OCI-LY1 (cell line): ENCODE results near the gene PRR22.

Experiments
- H2AFZ ChIP-seq: fragments of 200-600 bp; sonication (generic), shearing (Covaris generic); 2 replicates; pipeline ENCODE4 v1.6.0; 2014; ENCODE audit warnings: antibody characterized with exemption, mild to moderate bottlenecking, low read length
- H3F3A ChIP-seq: fragments of 200-600 bp; sonication (generic), shearing (Covaris generic); 2 replicates; pipeline ENCODE4 v1.6.0; 2014; ENCODE audit warnings: mild to moderate bottlenecking, antibody characterized with exemption, low read length, moderate library complexity; ENCODE audit not compliant: insufficient read depth
- H3K27ac ChIP-seq: fragments of 200-600 bp; sonication (generic); 2 replicates; pipeline ENCODE4 v1.5.1; 2014; ENCODE audit warnings: low read length, mixed run types, mild to moderate bottlenecking, low read depth; ENCODE audit not compliant: poor library complexity, severe bottlenecking
- H3K27me3 ChIP-seq: fragments of 200-600 bp; sonication (generic); 2 replicates; pipeline ENCODE4 v1.6.0; 2014; ENCODE audit warnings: antibody characterized with exemption, mild to moderate bottlenecking, low read length, moderate library complexity; ENCODE audit not compliant: insufficient read depth
- H3K36me3 ChIP-seq: fragments of 200-600 bp; sonication (generic); 2 replicates; pipeline ENCODE4 v1.6.1; 2014; ENCODE audit warnings: mild to moderate bottlenecking, antibody characterized with exemption, low read length, moderate library complexity, mixed read lengths; ENCODE audit not compliant: insufficient read depth
- H3K4me1 ChIP-seq: fragments of 200-600 bp; sonication (generic); 2 replicates; pipeline ENCODE4 v1.5.1; 2014; ENCODE audit warnings: mild to moderate bottlenecking, low read length, moderate library complexity; ENCODE audit not compliant: insufficient read depth, severe bottlenecking
- H3K4me2 ChIP-seq: fragments of 200-600 bp; sonication (generic), shearing (Covaris generic); 2 replicates; pipeline ENCODE4 v1.6.1; 2014; ENCODE audit warnings: low read length
- H3K4me3 ChIP-seq: fragments of 200-600 bp; sonication (generic); 2 replicates; pipeline ENCODE4 v1.5.1; 2014; ENCODE audit warnings: low read length, low read depth, mild to moderate bottlenecking, mixed read lengths; ENCODE audit not compliant: poor library complexity, severe bottlenecking
- H3K79me2 ChIP-seq: fragments of 200-600 bp; shearing (Covaris generic); 2 replicates; pipeline ENCODE4 v1.6.1; 2016; ENCODE audit warnings: mixed run types, low read length, mixed read lengths; ENCODE audit not compliant: insufficient read depth
- H3K9ac ChIP-seq: fragments of 200-600 bp; sonication (generic), shearing (Covaris generic); 2 replicates; pipeline ENCODE4 v1.6.1; 2014; ENCODE audit warnings: mild to moderate bottlenecking, low read length, mixed read lengths
- H3K9me2 ChIP-seq: fragments of 200-600 bp; sonication (generic), shearing (Covaris generic); 2 replicates; pipeline ENCODE4 v1.6.1; 2014; ENCODE audit warnings: low read depth, mild to moderate bottlenecking, low read length, mixed read lengths
- H3K9me3 ChIP-seq: fragments of 200-600 bp; shearing (Covaris generic); 2 replicates; pipeline ENCODE4 v1.6.1; 2014; ENCODE audit warnings: low read length, mixed read lengths
- H4K20me1 ChIP-seq: fragments of 200-600 bp; sonication (generic), shearing (Covaris generic); 2 replicates; pipeline ENCODE4 v1.6.0; 2016; ENCODE audit warnings: mild to moderate bottlenecking, low read length; ENCODE audit not compliant: insufficient read depth
- EZH2 ChIP-seq: fragments of 200-600 bp; sonication (generic), shearing (Covaris generic); IDR thresholded peaks from 2 replicates; pipeline ENCODE4 v1.8.0; 2017; ENCODE audit warnings: borderline replicate concordance, mixed run types, mild to moderate bottlenecking, antibody characterized with exemption, low read length, moderate library complexity, mixed read lengths
- TF ChIP-seq, protein P1 (sequence below): fragments of 200-600 bp; sonication (generic), shearing (Covaris generic); IDR thresholded peaks from 2 replicates; pipeline ENCODE4 v1.5.1; 2017; ENCODE audit warnings: mild to moderate bottlenecking, antibody characterized with exemption, low read length, moderate library complexity, mixed read lengths

PRR22 gene

DNA sequence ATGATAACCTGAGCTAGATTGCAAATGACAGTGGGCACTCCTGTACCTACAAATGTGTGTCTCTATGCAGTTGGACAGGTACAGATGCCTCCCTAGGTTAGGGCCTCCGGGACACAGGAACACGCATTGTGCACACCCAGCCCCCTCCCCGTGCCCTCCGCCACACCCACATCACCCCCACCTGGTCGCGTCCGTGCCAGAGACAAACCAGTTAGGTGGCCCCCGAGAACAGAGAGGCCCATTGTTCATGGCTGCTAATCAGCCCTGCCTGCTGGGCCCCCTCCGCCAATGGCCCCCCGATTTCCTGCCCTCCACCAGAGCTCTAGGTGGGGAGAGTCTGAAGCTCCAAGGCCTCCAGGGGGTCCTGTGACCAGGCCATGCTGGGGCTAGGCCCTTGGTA lies 34.0 kb upstream of the PRR22 start:
- Histone ChIP-seq H3K36me3 (no peaks in the 10 kb centered on the region), H2AFZ (no peak overlapping the region), H3F3A (no peaks in the 10 kb centered on the region), H3K79me2 (no peaks in the 10 kb centered on the region), H3K4me2 (no peak overlapping the region), H3K9me3 (no peaks in the 10 kb centered on the region), H3K9ac (no peak overlapping the region), H3K27ac (no peak overlapping the region), H3K4me1 (no peaks in the 10 kb centered on the region), H3K4me3 (no peak overlapping the region), H3K9me2 (no peaks in the 10 kb centered on the region), H4K20me1 (no peaks in the 10 kb centered on the region), H3K27me3 (peaks cover 6% of the 10 kb centered on the region; the same call in 1 of the 2 replicates)
- TF ChIP-seq EZH2, result no peak
- TF ChIP-seq, protein P1, sequence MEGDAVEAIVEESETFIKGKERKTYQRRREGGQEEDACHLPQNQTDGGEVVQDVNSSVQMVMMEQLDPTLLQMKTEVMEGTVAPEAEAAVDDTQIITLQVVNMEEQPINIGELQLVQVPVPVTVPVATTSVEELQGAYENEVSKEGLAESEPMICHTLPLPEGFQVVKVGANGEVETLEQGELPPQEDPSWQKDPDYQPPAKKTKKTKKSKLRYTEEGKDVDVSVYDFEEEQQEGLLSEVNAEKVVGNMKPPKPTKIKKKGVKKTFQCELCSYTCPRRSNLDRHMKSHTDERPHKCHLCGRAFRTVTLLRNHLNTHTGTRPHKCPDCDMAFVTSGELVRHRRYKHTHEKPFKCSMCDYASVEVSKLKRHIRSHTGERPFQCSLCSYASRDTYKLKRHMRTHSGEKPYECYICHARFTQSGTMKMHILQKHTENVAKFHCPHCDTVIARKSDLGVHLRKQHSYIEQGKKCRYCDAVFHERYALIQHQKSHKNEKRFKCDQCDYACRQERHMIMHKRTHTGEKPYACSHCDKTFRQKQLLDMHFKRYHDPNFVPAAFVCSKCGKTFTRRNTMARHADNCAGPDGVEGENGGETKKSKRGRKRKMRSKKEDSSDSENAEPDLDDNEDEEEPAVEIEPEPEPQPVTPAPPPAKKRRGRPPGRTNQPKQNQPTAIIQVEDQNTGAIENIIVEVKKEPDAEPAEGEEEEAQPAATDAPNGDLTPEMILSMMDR, result no peak

DNA sequence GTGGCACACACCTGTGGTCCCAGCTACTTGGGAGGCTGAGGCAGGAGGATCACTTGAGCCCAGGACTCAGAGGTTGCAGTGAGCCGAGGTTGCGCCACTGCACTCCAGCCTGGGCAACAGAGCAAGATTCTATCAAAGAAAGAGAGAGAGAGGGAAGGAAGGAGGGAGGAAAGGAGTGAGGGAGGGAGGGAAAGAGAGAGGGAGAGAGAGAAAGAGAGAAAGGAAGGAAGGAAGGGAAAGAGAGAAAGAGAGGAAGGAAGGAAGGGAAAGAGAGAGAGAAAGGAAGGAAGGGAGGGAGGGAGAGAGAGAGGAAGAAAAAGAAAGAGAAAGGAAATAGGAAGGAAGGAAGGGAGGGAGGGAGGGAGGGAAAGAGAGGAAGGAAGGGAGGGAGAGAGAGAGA lies 32.7 kb upstream of the PRR22 start:
- no peaks in the 10 kb centered on the region for H3K9me3 ChIP-seq
- H3K36me3 ChIP-seq, result no peaks in the 10 kb centered on the region
- H3K4me2 ChIP-seq, result no peak overlapping the region
- no peaks in the 10 kb centered on the region for H3K9me2 ChIP-seq
- H3K9ac ChIP-seq, result no peak overlapping the region
- H2AFZ ChIP-seq, result no peak overlapping the region
- peaks cover 6% of the 10 kb centered on the region; the same call in 1 of the 2 replicates for H3K27me3 ChIP-seq
- H3K4me1 ChIP-seq, result no peaks in the 10 kb centered on the region
- no peaks in the 10 kb centered on the region for H3F3A ChIP-seq
- H4K20me1 ChIP-seq, result no peaks in the 10 kb centered on the region
- no peaks in the 10 kb centered on the region for H3K79me2 ChIP-seq
- H3K27ac ChIP-seq, result no peak overlapping the region
- no peak overlapping the region for H3K4me3 ChIP-seq
- TF ChIP-seq, protein P1, result no peak
- no peak for TF ChIP-seq EZH2

DNA sequence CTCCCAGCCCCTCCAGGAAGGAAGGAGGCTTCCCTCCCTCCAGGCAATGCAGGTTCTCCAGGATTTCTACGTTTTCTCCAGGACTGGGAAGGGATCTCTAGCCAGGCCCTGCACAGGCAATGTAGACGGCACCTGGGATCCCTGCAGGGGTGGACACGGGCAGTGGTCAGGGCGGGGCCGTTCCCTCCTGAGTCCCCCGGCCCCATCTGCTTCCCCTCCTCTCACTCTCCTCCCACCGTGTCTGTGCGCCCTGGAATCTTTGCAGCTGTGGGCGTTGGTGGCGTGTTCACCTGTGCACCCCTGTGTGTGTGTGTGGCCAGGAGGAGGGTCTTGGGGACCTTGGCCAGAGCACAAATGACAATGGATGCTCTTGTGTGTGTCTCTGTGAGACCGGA lies 30.3 kb upstream of the PRR22 start:
- no peaks in the 10 kb centered on the region for H3F3A ChIP-seq
- TF ChIP-seq, protein P1, result no peak
- no peak for TF ChIP-seq EZH2
- H3K79me2 ChIP-seq, result no peaks in the 10 kb centered on the region
- H3K9me3 ChIP-seq, result no peaks in the 10 kb centered on the region
- no peak overlapping the region for H3K4me2 ChIP-seq
- H3K27ac ChIP-seq, result no peak overlapping the region
- no peak overlapping the region for H3K4me3 ChIP-seq
- H3K9me2 ChIP-seq, result no peaks in the 10 kb centered on the region
- H4K20me1 ChIP-seq, result no peaks in the 10 kb centered on the region
- H3K36me3 ChIP-seq, result no peaks in the 10 kb centered on the region
- H3K27me3 ChIP-seq, result peaks cover 6% of the 10 kb centered on the region; the same call in 1 of the 2 replicates
- no peak overlapping the region for H2AFZ ChIP-seq
- H3K9ac ChIP-seq, result no peak overlapping the region
- no peaks in the 10 kb centered on the region for H3K4me1 ChIP-seq
